Measurements from ENCODE around the gene CDH23.

DNA sequence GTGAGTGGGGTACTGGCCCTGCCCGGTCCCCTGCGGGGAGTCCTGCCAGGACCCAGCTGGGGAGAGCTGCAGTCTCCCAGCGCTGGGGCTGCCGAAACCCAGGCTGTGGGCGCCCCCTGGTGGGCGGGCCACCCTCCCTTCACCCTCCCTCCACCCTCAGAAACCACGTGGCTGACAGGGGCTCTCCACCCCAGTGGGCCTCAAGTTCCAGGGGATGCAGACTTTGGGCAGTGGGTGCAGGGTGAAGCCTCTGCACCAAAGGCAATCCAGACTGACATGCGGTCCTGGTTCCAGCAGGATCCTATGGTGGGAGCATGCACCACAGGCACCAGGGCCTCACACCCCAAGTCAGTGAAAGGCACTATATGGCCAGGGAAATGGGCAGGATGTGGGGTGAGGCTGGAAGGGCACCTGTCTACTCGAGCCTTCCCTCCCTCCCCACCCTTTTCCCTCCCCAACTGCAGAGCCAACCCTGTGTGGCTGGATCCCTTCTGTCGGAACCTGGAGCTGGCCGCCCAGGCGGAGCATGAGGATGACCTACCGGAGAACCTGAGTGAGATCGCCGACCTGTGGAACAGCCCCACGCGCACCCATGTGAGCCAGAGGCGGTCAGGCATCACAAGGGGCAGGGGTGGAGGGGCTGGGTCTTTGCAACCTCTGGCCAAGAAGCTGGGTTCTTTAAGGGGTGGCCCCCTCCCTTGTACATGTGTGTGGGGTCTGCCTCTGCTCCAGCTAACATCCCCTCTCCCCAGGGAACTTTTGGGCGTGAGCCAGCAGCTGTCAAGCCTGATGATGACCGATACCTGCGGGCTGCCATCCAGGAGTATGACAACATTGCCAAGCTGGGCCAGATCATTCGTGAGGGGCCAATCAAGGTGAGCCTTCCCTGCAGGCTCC is 415.5 kb downstream of the CDH23 start:
- TF ChIP-seq, protein P1, sequence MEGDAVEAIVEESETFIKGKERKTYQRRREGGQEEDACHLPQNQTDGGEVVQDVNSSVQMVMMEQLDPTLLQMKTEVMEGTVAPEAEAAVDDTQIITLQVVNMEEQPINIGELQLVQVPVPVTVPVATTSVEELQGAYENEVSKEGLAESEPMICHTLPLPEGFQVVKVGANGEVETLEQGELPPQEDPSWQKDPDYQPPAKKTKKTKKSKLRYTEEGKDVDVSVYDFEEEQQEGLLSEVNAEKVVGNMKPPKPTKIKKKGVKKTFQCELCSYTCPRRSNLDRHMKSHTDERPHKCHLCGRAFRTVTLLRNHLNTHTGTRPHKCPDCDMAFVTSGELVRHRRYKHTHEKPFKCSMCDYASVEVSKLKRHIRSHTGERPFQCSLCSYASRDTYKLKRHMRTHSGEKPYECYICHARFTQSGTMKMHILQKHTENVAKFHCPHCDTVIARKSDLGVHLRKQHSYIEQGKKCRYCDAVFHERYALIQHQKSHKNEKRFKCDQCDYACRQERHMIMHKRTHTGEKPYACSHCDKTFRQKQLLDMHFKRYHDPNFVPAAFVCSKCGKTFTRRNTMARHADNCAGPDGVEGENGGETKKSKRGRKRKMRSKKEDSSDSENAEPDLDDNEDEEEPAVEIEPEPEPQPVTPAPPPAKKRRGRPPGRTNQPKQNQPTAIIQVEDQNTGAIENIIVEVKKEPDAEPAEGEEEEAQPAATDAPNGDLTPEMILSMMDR (IDR thresholded peaks at IDR 0.05) = peak in 2 of 3 experiments; percentile 81 to 85
- TF ChIP-seq POLR2A (IDR thresholded peaks at IDR 0.05) = no peak
- peak in 1 of 2 donors; percentile 19 for TF ChIP-seq POLR2AphosphoS5 (IDR thresholded peaks at IDR 0.05; ENCODE audit: insufficient read depth in 1 of 2, low read depth in 1 of 2)

All from vagina (tissue), 2 donors.